Liver (tissue), 9 donors: ENCODE measurements around the gene CCDC50. TPM values are rescaled to one million over a fixed set of nuclear protein-coding genes. Genes with fewer than 3 reads are reported as not detected.

Experiments used
- DNase-seq: peaks from one replicate; pipeline ENCODE4 v3.0.0-alpha.2; 2017; ENCODE audit warnings: low spot score
- H3K27ac ChIP-seq, 2 donors: one replicate each; pipeline ENCODE4 v1.7.0; 2013; ENCODE audit warnings: inconsistent platforms in 2 of 2, low read length in 2 of 2, control low read depth in 1 of 2, low read depth in 1 of 2, mild to moderate bottlenecking in 1 of 2
- H3K27me3 ChIP-seq, 4 donors: one replicate each; pipeline versions ENCODE4 v1.6.1 to v1.7.0; 2013; ENCODE audit warnings: low read length in 3 of 4, inconsistent platforms in 1 of 4, mild to moderate bottlenecking in 1 of 4, moderate library complexity in 1 of 4; ENCODE audit not compliant: control insufficient read depth in 4 of 4, insufficient read depth in 4 of 4
- H3K36me3 ChIP-seq, 4 donors: one replicate each; pipeline versions ENCODE4 v1.6.1 to v1.7.0; 2013; ENCODE audit warnings: low read length in 3 of 4, mild to moderate bottlenecking in 3 of 4, low read depth in 1 of 4, moderate library complexity in 1 of 4; ENCODE audit not compliant: control insufficient read depth in 4 of 4, insufficient read depth in 3 of 4
- H3K4me1 ChIP-seq, 4 donors: one replicate each; pipeline versions ENCODE4 v1.6.1 to v1.7.0; 2013; ENCODE audit warnings: low read length in 3 of 4, mild to moderate bottlenecking in 3 of 4, moderate library complexity in 1 of 4; ENCODE audit not compliant: control insufficient read depth in 4 of 4, insufficient read depth in 4 of 4
- H3K4me3 ChIP-seq, 3 donors: one replicate each; pipeline versions ENCODE4 v1.6.1 to v1.7.0; 2013; ENCODE audit warnings: low read length in 3 of 3, control low read depth in 1 of 3, low read depth in 1 of 3, mild to moderate bottlenecking in 1 of 3
- H3K9ac ChIP-seq, 2 donors: one replicate each; pipeline ENCODE4 v1.7.0; 2013; ENCODE audit warnings: low read length in 2 of 2, mild to moderate bottlenecking in 2 of 2, moderate library complexity in 2 of 2, control low read depth in 1 of 2, low read depth in 1 of 2
- H3K9me3 ChIP-seq, 4 donors: one replicate each; pipeline versions ENCODE4 v1.6.1 to v1.7.0; 2013; ENCODE audit warnings: low read length in 3 of 4; ENCODE audit not compliant: control insufficient read depth in 4 of 4
- CTCF ChIP-seq: fragments of 150-350 bp; IDR thresholded peaks from 2 replicates; pipeline ENCODE4 v1.5.1; 2017; ENCODE audit warnings: improper control_type of control experiment, low read depth, low read length; ENCODE audit not compliant: missing input control
- EGR1 ChIP-seq, 2 donors: IDR thresholded peaks; 2 replicates each; pipeline ENCODE4 v1.6.1; 2016 to 2018; ENCODE audit warnings: antibody characterized with exemption in 2 of 2, low read depth in 2 of 2
- FOXA1 ChIP-seq: IDR thresholded peaks from 2 replicates; pipeline ENCODE4 v1.6.1; 2016; ENCODE audit warnings: antibody characterized with exemption
- FOXA2 ChIP-seq: IDR thresholded peaks from 2 replicates; pipeline ENCODE4 v1.6.1; 2016; ENCODE audit warnings: antibody characterized with exemption
- GABPA ChIP-seq, 2 donors: IDR thresholded peaks in 1 of 2; conservative IDR thresholded peaks in 1 of 2; 2 replicates each; pipeline ENCODE4 v1.6.1; 2016; ENCODE audit warnings: antibody characterized with exemption in 2 of 2, mild to moderate bottlenecking in 1 of 2, moderate library complexity in 1 of 2
- HNF4A ChIP-seq, 2 donors: conservative IDR thresholded peaks; 2 replicates each; pipeline ENCODE4 v1.6.1; 2016; ENCODE audit warnings: antibody characterized with exemption in 2 of 2, mild to moderate bottlenecking in 2 of 2
- HNF4G ChIP-seq: IDR thresholded peaks from 2 replicates; pipeline ENCODE4 v1.6.1; 2016; ENCODE audit warnings: antibody characterized with exemption
- JUND ChIP-seq, 2 donors: IDR thresholded peaks; 2 replicates each; pipeline ENCODE4 v1.6.1; 2016; ENCODE audit warnings: antibody characterized with exemption in 2 of 2
- MAX ChIP-seq: IDR thresholded peaks from 2 replicates; pipeline ENCODE4 v1.6.1; 2016; ENCODE audit warnings: antibody characterized with exemption
- NR2F2 ChIP-seq: IDR thresholded peaks from 2 replicates; pipeline ENCODE4 v1.6.1; 2016; ENCODE audit warnings: antibody characterized with exemption
- RAD21 ChIP-seq, 2 donors: IDR thresholded peaks; 2 replicates each; pipeline ENCODE4 v1.6.1; 2016; ENCODE audit warnings: antibody characterized with exemption in 2 of 2, mild to moderate bottlenecking in 2 of 2
- RXRA ChIP-seq, 2 donors: IDR thresholded peaks; 2 replicates each; pipeline ENCODE4 v1.6.1; 2017 to 2018; ENCODE audit warnings: antibody characterized with exemption in 2 of 2, mild to moderate bottlenecking in 1 of 2
- SP1 ChIP-seq: IDR thresholded peaks from 2 replicates; pipeline ENCODE4 v1.6.1; 2018; ENCODE audit warnings: antibody characterized with exemption, mild to moderate bottlenecking
- TAF1 ChIP-seq: conservative IDR thresholded peaks from 2 replicates; pipeline ENCODE4 v1.6.1; 2016; ENCODE audit warnings: antibody characterized with exemption, mild to moderate bottlenecking
- YY1 ChIP-seq: IDR thresholded peaks from 2 replicates; pipeline ENCODE4 v1.6.1; 2016; ENCODE audit warnings: antibody characterized with exemption, mild to moderate bottlenecking
- WGBS: extraction: QIAGEN DNeasy Blood & Tissue Kit; methylation state at CpG from one replicate; pipeline ENCODE4 v1.1.7; 2013; 5-methylcytosine and 5-hydroxymethylcytosine counted together
- polyA plus RNA-seq, 2 donors: library from polyadenylated mRNA; stranded (reverse) in 1 of 2; unstranded in 1 of 2; fragments of 200-250 nt in 1 of 2; fragments of >200 nt in 1 of 2; fragmentation: Nextera tagmentation in 1 of 2; extraction: Ambion mirVana in 1 of 2; gene quantifications; one replicate each; pipeline versions ENCODE4 v1.2.1 to v1.2.3, GENCODE V29; 2013 to 2015
- total RNA-seq, 2 donors: library from RNA; depleted of rRNA; stranded (reverse); fragments of >200 nt; gene quantifications; one replicate each; pipeline ENCODE4 v1.2.3, GENCODE V29; 2014
- TF ChIP-seq, protein P1 (sequence below): IDR thresholded peaks from 2 replicates; pipeline ENCODE4 v1.6.1; 2016; ENCODE audit warnings: antibody characterized with exemption
- TF ChIP-seq, protein P2 (sequence below): IDR thresholded peaks from 2 replicates; pipeline ENCODE4 v1.6.1; 2016; ENCODE audit warnings: antibody characterized with exemption
- donor health status: healthy.
- donor health status: healthy.
- donor health status: healthy.
- donor health status: healthy.
- donor health status: healthy.

CCDC50 gene
- total and polyA plus RNA-seq, 4 donors = 15.4 to 69.0 (median 33.6) TPM

- no peak overlapping the region for H3K27ac ChIP-seq
- TF ChIP-seq MAX (no peak), HNF4G (no peak), NR2F2 (no peak), FOXA2 (no peak), TAF1 (no peak), GABPA (IDR thresholded peaks at IDR 0.05 in 1 of 2, conservative IDR thresholded peaks at IDR 0.05 in 1 of 2) (no peak), FOXA1 (no peak), EGR1 (IDR thresholded peaks at IDR 0.05; ENCODE audit: low read depth in 2 of 2) (no peak), RXRA (IDR thresholded peaks at IDR 0.05) (no peak), JUND (IDR thresholded peaks at IDR 0.05) (no peak), CTCF (no peak), HNF4A (conservative IDR thresholded peaks at IDR 0.05) (no peak), RAD21 (IDR thresholded peaks at IDR 0.05) (no peak), YY1 (no peak), SP1 (no peak)
- TF ChIP-seq, protein P1, sequence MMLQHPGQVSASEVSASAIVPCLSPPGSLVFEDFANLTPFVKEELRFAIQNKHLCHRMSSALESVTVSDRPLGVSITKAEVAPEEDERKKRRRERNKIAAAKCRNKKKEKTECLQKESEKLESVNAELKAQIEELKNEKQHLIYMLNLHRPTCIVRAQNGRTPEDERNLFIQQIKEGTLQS = no peak
- TF ChIP-seq, protein P2, sequence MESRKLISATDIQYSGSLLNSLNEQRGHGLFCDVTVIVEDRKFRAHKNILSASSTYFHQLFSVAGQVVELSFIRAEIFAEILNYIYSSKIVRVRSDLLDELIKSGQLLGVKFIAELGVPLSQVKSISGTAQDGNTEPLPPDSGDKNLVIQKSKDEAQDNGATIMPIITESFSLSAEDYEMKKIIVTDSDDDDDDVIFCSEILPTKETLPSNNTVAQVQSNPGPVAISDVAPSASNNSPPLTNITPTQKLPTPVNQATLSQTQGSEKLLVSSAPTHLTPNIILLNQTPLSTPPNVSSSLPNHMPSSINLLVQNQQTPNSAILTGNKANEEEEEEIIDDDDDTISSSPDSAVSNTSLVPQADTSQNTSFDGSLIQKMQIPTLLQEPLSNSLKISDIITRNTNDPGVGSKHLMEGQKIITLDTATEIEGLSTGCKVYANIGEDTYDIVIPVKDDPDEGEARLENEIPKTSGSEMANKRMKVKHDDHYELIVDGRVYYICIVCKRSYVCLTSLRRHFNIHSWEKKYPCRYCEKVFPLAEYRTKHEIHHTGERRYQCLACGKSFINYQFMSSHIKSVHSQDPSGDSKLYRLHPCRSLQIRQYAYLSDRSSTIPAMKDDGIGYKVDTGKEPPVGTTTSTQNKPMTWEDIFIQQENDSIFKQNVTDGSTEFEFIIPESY = no peak
- H3K27me3 ChIP-seq = no peaks in the 10 kb centered on the region
- H3K4me3 ChIP-seq = no peak overlapping the region
- DNase-seq = no peak
- peaks cover 7 to 49% (median 26%) of the 10 kb centered on the region in 4 donors for H3K36me3 ChIP-seq
- peaks cover 7 to 31% (median 18%) of the 10 kb centered on the region in 4 donors for H3K4me1 ChIP-seq
- no peaks in the 10 kb centered on the region for H3K9me3 ChIP-seq
- 97% methylated on average over 6 of the region's 6 CpGs for WGBS
- no peak overlapping the region for H3K9ac ChIP-seq
These were observed 28.7 kb downstream of the CCDC50 start for GRCh38 chr3:191357909-191358308.

DNA sequence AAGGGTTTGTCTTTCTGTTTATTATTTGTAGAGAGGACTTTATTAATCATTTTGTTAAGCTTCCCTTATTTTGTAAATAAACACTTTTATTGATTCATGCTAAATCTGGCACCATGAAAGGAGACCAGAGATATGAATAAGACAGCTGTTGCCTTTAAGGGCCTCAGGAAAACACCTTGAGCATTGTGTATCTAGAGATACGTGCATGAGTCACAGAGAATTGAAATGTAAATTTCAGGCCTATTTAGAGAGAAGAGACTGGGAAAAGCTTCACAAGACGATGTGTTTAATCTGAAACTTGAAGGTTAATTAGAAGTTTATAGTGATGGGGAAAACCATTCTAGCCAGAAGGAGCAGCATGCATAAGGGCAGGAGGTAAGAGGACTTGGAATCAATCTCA, 29.7 kb downstream of the CCDC50 start:
- Histone ChIP-seq H3K9ac (no peak overlapping the region), H3K27me3 (no peaks in the 10 kb centered on the region), H3K4me3 (no peak overlapping the region), H3K4me1 (peaks cover 6 to 21% (median 9%) of the 10 kb centered on the region in 4 donors), H3K36me3 (peaks cover 7 to 56% (median 31%) of the 10 kb centered on the region in 4 donors), H3K27ac (no peak overlapping the region), H3K9me3 (no peaks in the 10 kb centered on the region)
- whole genome bisulfite sequencing = 67% methylated on average over 2 of the region's 2 CpGs
- TF ChIP-seq FOXA1 (no peak), JUND (IDR thresholded peaks at IDR 0.05) (no peak)
- no peak for DNase-seq
